ENCODE data around the gene ZNF438.

Gene ZNF438

GRCh38 chr10:30970760-30971460 lies 60.8 kb downstream of the ZNF438 start:
- Histone ChIP-seq H3F3A (ENCODE audit: control insufficient read depth, insufficient read depth) (no peaks in the 10 kb centered on the region), H3K27me3 (ENCODE audit: control insufficient read depth, low read length) (peaks cover 6% of the 10 kb centered on the region; the same call in 1 of the 2 replicates), H3K27ac (ENCODE audit: low read depth, low read length) (no peak overlapping the region), H3K4me2 (ENCODE audit: low read length) (no peak overlapping the region), H3K36me3 (ENCODE audit: control insufficient read depth, low read length) (no peaks in the 10 kb centered on the region), H3K79me2 (ENCODE audit: control insufficient read depth, low read length) (no peaks in the 10 kb centered on the region), H3K9me2 (replicated peaks; ENCODE audit: control insufficient read depth, low read length) (no peaks in the 10 kb centered on the region), H3K9me3 (ENCODE audit: control insufficient read depth, insufficient read depth, low read length) (no peaks in the 10 kb centered on the region), H3K4me1 (ENCODE audit: control insufficient read depth, low read length) (no peaks in the 10 kb centered on the region), H3K4me3 (ENCODE audit: low read length) (no peak overlapping the region), H4K20me1 (ENCODE audit: control insufficient read depth, insufficient read depth, low read depth, low read length) (no peaks in the 10 kb centered on the region)
- TF ChIP-seq, protein P1, sequence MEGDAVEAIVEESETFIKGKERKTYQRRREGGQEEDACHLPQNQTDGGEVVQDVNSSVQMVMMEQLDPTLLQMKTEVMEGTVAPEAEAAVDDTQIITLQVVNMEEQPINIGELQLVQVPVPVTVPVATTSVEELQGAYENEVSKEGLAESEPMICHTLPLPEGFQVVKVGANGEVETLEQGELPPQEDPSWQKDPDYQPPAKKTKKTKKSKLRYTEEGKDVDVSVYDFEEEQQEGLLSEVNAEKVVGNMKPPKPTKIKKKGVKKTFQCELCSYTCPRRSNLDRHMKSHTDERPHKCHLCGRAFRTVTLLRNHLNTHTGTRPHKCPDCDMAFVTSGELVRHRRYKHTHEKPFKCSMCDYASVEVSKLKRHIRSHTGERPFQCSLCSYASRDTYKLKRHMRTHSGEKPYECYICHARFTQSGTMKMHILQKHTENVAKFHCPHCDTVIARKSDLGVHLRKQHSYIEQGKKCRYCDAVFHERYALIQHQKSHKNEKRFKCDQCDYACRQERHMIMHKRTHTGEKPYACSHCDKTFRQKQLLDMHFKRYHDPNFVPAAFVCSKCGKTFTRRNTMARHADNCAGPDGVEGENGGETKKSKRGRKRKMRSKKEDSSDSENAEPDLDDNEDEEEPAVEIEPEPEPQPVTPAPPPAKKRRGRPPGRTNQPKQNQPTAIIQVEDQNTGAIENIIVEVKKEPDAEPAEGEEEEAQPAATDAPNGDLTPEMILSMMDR (IDR thresholded peaks at IDR 0.05; ENCODE audit: low read depth, low read length, poor library complexity, severe bottlenecking) = no peak
- no peak for TF ChIP-seq EZH2phosphoT487 (IDR thresholded peaks at IDR 0.05; ENCODE audit: borderline replicate concordance, low read length)

- no peaks in the 10 kb centered on the region for H3K9me2 ChIP-seq (replicated peaks; ENCODE audit: control insufficient read depth, low read length)
- H3K27me3 ChIP-seq (ENCODE audit: control insufficient read depth, low read length) = peaks cover 6% of the 10 kb centered on the region; the same call in 1 of the 2 replicates
- H3K79me2 ChIP-seq (ENCODE audit: control insufficient read depth, low read length) = no peaks in the 10 kb centered on the region
- TF ChIP-seq, protein P1 (IDR thresholded peaks at IDR 0.05; ENCODE audit: low read depth, low read length, poor library complexity, severe bottlenecking) = no peak
- no peak for TF ChIP-seq EZH2phosphoT487 (IDR thresholded peaks at IDR 0.05; ENCODE audit: borderline replicate concordance, low read length)
- H3F3A ChIP-seq (ENCODE audit: control insufficient read depth, insufficient read depth) = no peaks in the 10 kb centered on the region
- no peak overlapping the region for H3K4me2 ChIP-seq (ENCODE audit: low read length)
- H4K20me1 ChIP-seq (ENCODE audit: control insufficient read depth, insufficient read depth, low read depth, low read length) = no peaks in the 10 kb centered on the region
- no peak overlapping the region for H3K4me3 ChIP-seq (ENCODE audit: low read length)
- H3K27ac ChIP-seq (ENCODE audit: low read depth, low read length) = no peak overlapping the region
- H3K9me3 ChIP-seq (ENCODE audit: control insufficient read depth, insufficient read depth, low read length) = no peaks in the 10 kb centered on the region
- no peaks in the 10 kb centered on the region for H3K4me1 ChIP-seq (ENCODE audit: control insufficient read depth, low read length)
- no peaks in the 10 kb centered on the region for H3K36me3 ChIP-seq (ENCODE audit: control insufficient read depth, low read length)
Measured at GRCh38 chr10:30968711-30969110, 63.0 kb downstream of the ZNF438 start.

DNA sequence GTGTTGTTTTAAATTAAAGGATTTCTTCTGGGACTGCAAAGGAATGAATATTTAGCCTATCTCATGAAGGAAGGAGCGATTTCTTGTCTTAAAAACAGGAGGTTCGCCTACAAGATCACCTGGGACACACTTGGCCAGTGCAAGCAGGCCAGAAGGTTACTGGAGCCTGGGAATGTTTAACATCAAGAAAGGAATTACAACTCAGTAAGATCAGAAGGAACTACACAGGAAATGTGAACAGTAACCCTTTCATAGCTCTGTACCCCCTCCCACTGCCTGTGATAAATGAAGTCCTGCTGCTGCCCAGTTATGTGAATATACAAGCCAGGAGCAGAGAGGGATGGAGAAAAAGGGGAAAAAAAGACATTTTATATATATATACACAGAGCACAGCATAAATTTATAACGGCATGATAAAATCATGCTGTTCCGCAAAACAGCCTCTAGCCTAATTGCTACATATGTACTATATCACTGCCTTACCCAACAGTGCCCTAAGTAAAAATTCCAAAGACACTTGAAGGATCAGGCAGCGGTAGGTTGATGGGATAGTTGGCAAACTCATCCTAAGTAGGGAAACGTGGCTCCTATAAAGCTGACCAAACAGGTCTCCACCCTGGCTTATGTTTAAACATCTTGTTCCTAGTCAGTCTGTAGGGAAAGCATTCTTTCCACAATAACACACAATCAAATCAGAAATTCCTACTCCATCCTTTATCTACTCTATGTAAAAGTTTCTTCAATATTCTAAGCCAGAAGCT lies 63.8 kb downstream of the ZNF438 start:
- H3K4me1 ChIP-seq (ENCODE audit: control insufficient read depth, low read length) = no peaks in the 10 kb centered on the region
- H3K4me2 ChIP-seq (ENCODE audit: low read length) = no peak overlapping the region
- H3K4me3 ChIP-seq (ENCODE audit: low read length) = no peak overlapping the region
- H3K36me3 ChIP-seq (ENCODE audit: control insufficient read depth, low read length) = no peaks in the 10 kb centered on the region
- H3K27ac ChIP-seq (ENCODE audit: low read depth, low read length) = no peak overlapping the region
- H3K9me2 ChIP-seq (replicated peaks; ENCODE audit: control insufficient read depth, low read length) = no peaks in the 10 kb centered on the region
- no peaks in the 10 kb centered on the region for H4K20me1 ChIP-seq (ENCODE audit: control insufficient read depth, insufficient read depth, low read depth, low read length)
- H3F3A ChIP-seq (ENCODE audit: control insufficient read depth, insufficient read depth) = no peaks in the 10 kb centered on the region
- peaks cover 6% of the 10 kb centered on the region; the same call in 1 of the 2 replicates for H3K27me3 ChIP-seq (ENCODE audit: control insufficient read depth, low read length)
- H3K9me3 ChIP-seq (ENCODE audit: control insufficient read depth, insufficient read depth, low read length) = no peaks in the 10 kb centered on the region
- TF ChIP-seq, protein P1 (IDR thresholded peaks at IDR 0.05; ENCODE audit: low read depth, low read length, poor library complexity, severe bottlenecking) = no peak
- no peak for TF ChIP-seq EZH2phosphoT487 (IDR thresholded peaks at IDR 0.05; ENCODE audit: borderline replicate concordance, low read length)
- no peaks in the 10 kb centered on the region for H3K79me2 ChIP-seq (ENCODE audit: control insufficient read depth, low read length)

Measured in DOHH2 (cell line).